ENCODE measurements around the gene AAK1. TPM values are rescaled to one million over a fixed set of nuclear protein-coding genes. Genes with fewer than 3 reads are reported as not detected.

Gene AAK1
- total and polyA plus RNA-seq, 10 of the 15 experiments (the other 5 are each of a cell fraction or from before 2014, with no cell fraction given), result 2.9 to 41.4 (median 17.5) TPM

DNA sequence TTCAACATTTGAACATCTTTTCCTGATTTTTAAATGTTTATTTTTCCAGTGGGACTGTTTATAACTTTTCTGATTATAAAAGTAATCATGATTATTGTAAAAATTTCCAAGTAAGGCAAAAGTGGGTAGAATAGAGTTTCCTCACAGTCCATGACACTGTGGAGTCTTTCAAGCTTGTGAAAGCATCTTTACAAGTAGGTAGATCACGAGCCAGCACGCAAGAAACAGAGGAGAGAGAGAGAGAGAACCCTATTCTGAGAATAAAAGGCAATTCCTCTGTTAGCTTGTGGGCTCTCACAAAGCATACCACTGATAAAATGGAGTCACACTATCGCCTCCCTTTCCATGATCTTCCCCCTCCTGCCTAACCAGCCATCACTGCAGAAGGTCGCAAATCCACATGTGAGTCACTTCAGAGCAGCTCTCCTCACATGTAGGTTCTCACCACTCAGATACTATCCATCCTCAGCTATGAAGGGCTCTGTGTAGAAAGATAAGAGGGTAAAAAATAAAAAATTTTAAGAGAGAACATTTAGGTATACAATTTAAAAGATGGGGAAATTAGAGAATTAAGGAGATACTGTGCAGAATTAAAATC, 40.3 kb downstream of the AAK1 start:
- Histone ChIP-seq H2AFZ (ENCODE audit: control insufficient read depth, low read depth, low read length) (no peak overlapping the region), H3K79me2 (ENCODE audit: control insufficient read depth, insufficient read depth, low read length) (peaks cover 7% of the 10 kb centered on the region), H3K9me3 (replicated peaks; ENCODE audit: control insufficient read depth, insufficient read depth, low read length) (no peaks in the 10 kb centered on the region), H4K20me1 (ENCODE audit: control insufficient read depth, insufficient read depth) (no peaks in the 10 kb centered on the region), H3K4me3 (no peak overlapping the region), H3K27ac (ENCODE audit: control insufficient read depth, insufficient read depth) (no peak overlapping the region), H3K4me1 (ENCODE audit: control insufficient read depth, insufficient read depth, low read length) (no peaks in the 10 kb centered on the region), H3K36me3 (ENCODE audit: control insufficient read depth in 2 of 2, insufficient read depth in 2 of 2, low read length in 1 of 2) (no peaks in the 10 kb centered on the region; a peak in 1 of 4 replicates), H3K9ac (ENCODE audit: control insufficient read depth, insufficient read depth, low read length) (no peak overlapping the region), H3K27me3 (replicated peaks in 1 of 2; ENCODE audit: control insufficient read depth in 2 of 2, insufficient read depth in 2 of 2, low read length in 1 of 2) (no peaks in the 10 kb centered on the region), H3K4me2 (ENCODE audit: control insufficient read depth, insufficient read depth) (no peak overlapping the region)
- WGBS (ENCODE audit: insufficient coverage, insufficient replicate concordance, low lambda C conversion rate, missing lambda C conversion rate), result 80% methylated on average over 4 of the region's 4 CpGs
- ChIA-PET SMC1A (ENCODE audit: uncharacterized antibody, unreplicated experiment) (interaction anchor here (0.6 to 1.4 kb wide), 4 partner anchors 13 to 121 kb away, joined by 3 to 4 read pairs (median 4); no protein-coding TSS in a partner anchor), RAD21 (ENCODE audit: unreplicated experiment) (no interaction called here), POLR2A (interaction anchor here (0.5 kb wide), 1 partner anchor 45 kb away, joined by 3 read pairs; no protein-coding TSS in a partner anchor), CTCF (interaction anchor here (1.2 to 1.7 kb wide), 3 partner anchors 20 to 110 kb away, joined by 3 to 6 read pairs (median 4); no protein-coding TSS in a partner anchor)
- ATAC-seq (no peak), DNase-seq (ENCODE audit: low read depth, low spot score) (no peak), FAIRE-seq (no peak)
- intact Hi-C loops (cut with micrococcal nuclease; ENCODE audit: unreplicated experiment) (no loop called here), in situ Hi-C loops (cut with MboI) (no loop called here)
- BruUV-seq (replicated peaks), result no TSS peak
- TF ChIP-seq ZSCAN29 (IDR thresholded peaks at IDR 0.05), result no peak
- TF ChIP-seq, protein P1, sequence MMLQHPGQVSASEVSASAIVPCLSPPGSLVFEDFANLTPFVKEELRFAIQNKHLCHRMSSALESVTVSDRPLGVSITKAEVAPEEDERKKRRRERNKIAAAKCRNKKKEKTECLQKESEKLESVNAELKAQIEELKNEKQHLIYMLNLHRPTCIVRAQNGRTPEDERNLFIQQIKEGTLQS (IDR thresholded peaks at IDR 0.05; ENCODE audit: borderline replicate concordance, extremely low read depth, low read depth, low read length), result no peak
- no peak for TF ChIP-seq CHD1 (IDR thresholded peaks at IDR 0.05; ENCODE audit: low read depth, low read length)
- no peak for TF ChIP-seq ATF7 (IDR thresholded peaks at IDR 0.05; ENCODE audit: low read depth)
- no peak for TF ChIP-seq KDM1A (IDR thresholded peaks at IDR 0.05; ENCODE audit: borderline replicate concordance)
- TF ChIP-seq, protein P2, sequence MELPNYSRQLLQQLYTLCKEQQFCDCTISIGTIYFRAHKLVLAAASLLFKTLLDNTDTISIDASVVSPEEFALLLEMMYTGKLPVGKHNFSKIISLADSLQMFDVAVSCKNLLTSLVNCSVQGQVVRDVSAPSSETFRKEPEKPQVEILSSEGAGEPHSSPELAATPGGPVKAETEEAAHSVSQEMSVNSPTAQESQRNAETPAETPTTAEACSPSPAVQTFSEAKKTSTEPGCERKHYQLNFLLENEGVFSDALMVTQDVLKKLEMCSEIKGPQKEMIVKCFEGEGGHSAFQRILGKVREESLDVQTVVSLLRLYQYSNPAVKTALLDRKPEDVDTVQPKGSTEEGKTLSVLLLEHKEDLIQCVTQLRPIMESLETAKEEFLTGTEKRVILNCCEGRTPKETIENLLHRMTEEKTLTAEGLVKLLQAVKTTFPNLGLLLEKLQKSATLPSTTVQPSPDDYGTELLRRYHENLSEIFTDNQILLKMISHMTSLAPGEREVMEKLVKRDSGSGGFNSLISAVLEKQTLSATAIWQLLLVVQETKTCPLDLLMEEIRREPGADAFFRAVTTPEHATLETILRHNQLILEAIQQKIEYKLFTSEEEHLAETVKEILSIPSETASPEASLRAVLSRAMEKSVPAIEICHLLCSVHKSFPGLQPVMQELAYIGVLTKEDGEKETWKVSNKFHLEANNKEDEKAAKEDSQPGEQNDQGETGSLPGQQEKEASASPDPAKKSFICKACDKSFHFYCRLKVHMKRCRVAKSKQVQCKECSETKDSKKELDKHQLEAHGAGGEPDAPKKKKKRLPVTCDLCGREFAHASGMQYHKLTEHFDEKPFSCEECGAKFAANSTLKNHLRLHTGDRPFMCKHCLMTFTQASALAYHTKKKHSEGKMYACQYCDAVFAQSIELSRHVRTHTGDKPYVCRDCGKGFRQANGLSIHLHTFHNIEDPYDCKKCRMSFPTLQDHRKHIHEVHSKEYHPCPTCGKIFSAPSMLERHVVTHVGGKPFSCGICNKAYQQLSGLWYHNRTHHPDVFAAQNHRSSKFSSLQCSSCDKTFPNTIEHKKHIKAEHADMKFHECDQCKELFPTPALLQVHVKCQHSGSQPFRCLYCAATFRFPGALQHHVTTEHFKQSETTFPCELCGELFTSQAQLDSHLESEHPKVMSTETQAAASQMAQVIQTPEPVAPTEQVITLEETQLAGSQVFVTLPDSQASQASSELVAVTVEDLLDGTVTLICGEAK (IDR thresholded peaks at IDR 0.05; ENCODE audit: borderline replicate concordance), result no peak
- no peak for TF ChIP-seq ZNF592 (IDR thresholded peaks at IDR 0.05)

Measured in GM12878 (cell line).